C4-2B (cell line): ENCODE measurements around the gene PDZD8.

Experiments
- ZFX ChIP-seq: fragments of 450-650 bp; IDR thresholded peaks from 2 replicates; pipeline ENCODE4 v1.6.1; 2017
- TF ChIP-seq, protein P1 (sequence below): fragments of 450-650 bp; conservative IDR thresholded peaks from 2 replicates; pipeline ENCODE4 v1.5.1; 2017; ENCODE audit warnings: mild to moderate bottlenecking

DNA sequence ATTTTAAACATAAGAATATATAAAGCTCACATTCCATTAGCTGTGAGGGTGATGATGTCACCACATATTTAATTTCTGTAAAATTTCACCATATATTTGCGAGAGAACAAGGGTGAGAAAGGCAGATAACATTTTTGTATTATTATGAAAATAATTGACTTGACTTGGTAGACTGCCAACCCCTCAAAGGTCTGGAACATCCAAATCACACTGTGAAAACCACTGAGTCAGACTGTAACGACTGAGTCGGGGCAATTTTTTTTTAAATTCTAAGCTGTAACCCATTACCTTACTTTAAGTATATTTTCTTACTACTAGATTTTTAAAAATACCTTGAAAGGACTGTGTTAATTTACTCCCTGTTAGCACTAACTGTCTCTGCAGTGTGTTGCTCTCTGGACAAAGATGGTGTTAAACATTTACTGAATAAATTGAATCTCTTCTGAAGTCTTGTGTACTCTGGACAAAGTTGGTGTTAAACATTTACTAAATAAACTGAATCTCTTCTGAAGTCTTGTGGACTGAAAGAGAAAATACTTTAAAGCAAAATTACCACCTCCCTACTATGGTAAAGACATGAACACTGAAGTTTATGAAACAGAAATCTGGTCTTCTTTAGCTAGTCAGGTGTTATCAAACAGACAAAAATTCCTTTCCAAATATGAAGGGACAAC, 14.1 kb downstream of the PDZD8 start:
- TF ChIP-seq, protein P1, sequence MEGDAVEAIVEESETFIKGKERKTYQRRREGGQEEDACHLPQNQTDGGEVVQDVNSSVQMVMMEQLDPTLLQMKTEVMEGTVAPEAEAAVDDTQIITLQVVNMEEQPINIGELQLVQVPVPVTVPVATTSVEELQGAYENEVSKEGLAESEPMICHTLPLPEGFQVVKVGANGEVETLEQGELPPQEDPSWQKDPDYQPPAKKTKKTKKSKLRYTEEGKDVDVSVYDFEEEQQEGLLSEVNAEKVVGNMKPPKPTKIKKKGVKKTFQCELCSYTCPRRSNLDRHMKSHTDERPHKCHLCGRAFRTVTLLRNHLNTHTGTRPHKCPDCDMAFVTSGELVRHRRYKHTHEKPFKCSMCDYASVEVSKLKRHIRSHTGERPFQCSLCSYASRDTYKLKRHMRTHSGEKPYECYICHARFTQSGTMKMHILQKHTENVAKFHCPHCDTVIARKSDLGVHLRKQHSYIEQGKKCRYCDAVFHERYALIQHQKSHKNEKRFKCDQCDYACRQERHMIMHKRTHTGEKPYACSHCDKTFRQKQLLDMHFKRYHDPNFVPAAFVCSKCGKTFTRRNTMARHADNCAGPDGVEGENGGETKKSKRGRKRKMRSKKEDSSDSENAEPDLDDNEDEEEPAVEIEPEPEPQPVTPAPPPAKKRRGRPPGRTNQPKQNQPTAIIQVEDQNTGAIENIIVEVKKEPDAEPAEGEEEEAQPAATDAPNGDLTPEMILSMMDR = no peak
- no peak for TF ChIP-seq ZFX
